ENCODE data around the gene ELL2. TPM values are rescaled to one million over a fixed set of nuclear protein-coding genes. Genes with fewer than 3 reads are reported as not detected.
A peak's percentile ranks its signal among the peaks of the same experiment; 100 is the strongest.

ELL2 gene
- total and polyA plus RNA-seq, 2 experiments from 2014 or later, result 18.7 to 41.8 TPM

DNA sequence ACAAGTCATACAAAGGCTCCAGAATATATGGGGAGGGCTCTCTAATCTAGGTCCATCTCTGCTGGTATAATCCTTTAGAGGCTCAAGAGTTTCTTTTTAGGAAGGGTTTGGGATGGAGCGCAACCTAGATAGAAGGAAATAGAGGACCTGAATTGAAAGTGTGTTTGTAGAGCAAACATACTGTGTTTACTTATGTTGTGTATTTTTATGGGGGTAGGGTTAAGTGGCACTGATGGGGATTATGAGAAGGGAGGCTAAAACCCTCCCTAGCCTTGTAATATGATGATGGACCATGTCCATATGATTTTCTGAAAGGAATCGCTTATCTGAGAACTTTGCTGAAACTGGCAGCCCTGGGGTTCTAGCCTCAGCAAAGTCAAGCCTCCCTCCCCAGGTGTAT lies 4.4 kb upstream of the ELL2 start:
- H3K4me1 ChIP-seq (ENCODE audit: low read depth), result peaks cover 5% of the 10 kb centered on the region
- no peaks in the 10 kb centered on the region for H3K36me3 ChIP-seq
- H3K27me3 ChIP-seq, result no peaks in the 10 kb centered on the region
- no peak overlapping the region for H3K27ac ChIP-seq
- no peak for DNase-seq (ENCODE audit: low read depth in 1 of 2, low spot score in 1 of 2)
- TF ChIP-seq CTCF (IDR thresholded peaks at IDR 0.05; ENCODE audit: low read depth, low read length), result no peak
- no peak overlapping the region for H3K4me3 ChIP-seq
- no peaks in the 10 kb centered on the region for H3K9me3 ChIP-seq (ENCODE audit: low read depth)

GRCh38 chr5:95963650-95964410 lies 2.2 kb upstream of the ELL2 start:
- Histone ChIP-seq H3K4me1 (ENCODE audit: low read depth) (peaks cover 13% of the 10 kb centered on the region), H3K27ac (no peak overlapping the region), H3K36me3 (no peaks in the 10 kb centered on the region), H3K9me3 (ENCODE audit: low read depth) (no peaks in the 10 kb centered on the region), H3K4me3 (no peak overlapping the region), H3K27me3 (no peaks in the 10 kb centered on the region)
- TF ChIP-seq CTCF (IDR thresholded peaks at IDR 0.05; ENCODE audit: low read depth, low read length), result no peak
- DNase-seq (ENCODE audit: low read depth in 1 of 2, low spot score in 1 of 2), result peak in 1 of 2 donors; percentile 48

DNA sequence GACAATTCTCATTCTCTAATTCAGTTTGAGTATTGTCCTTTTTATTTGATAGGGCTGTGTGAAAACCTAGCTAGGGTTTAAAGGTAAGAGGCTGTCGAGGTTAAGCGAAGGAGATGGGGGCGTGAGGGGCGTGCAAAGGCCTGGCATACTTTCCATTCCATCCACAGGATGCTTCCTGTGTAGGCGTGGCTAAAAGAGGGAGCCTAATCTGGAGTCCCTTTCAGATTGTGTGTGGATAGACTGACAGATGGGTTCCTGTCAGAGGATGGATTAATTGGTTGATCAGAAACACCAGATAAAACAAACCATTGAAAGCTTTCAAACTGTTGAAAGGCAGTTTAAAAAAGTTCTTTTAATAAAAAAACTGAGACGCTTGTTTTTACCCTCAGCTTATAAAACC lies 1.1 kb upstream of the ELL2 start:
- Histone ChIP-seq H3K36me3 (no peaks in the 10 kb centered on the region), H3K27me3 (no peaks in the 10 kb centered on the region), H3K9me3 (ENCODE audit: low read depth) (no peaks in the 10 kb centered on the region), H3K27ac (peak overlapping the region; percentile 47), H3K4me3 (no peak overlapping the region), H3K4me1 (ENCODE audit: low read depth) (peaks cover 24% of the 10 kb centered on the region)
- TF ChIP-seq CTCF (IDR thresholded peaks at IDR 0.05; ENCODE audit: low read depth, low read length), result no peak
- DNase-seq (ENCODE audit: low read depth in 1 of 2, low spot score in 1 of 2), result peak; percentile 45 to 50

DNA sequence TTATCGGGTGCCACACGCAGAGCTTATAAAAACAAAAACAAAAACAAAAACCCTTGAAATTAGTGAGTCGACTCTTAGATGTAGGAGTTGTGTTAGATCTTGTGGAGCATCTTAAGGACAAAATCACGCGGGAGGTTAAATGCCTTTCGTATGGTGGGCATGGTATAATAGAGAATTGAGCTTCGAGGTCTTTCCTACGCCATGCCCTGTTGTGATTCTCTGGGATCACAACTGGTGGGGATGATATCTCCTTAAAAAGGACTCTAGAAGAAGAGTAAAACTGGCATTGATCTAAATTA lies 773 bp upstream of the ELL2 start:
- Histone ChIP-seq H3K27me3 (no peaks in the 10 kb centered on the region), H3K4me3 (peak overlapping the region; percentile 98)
- no peak for TF ChIP-seq CTCF (IDR thresholded peaks at IDR 0.05; ENCODE audit: low read depth, low read length)

DNA sequence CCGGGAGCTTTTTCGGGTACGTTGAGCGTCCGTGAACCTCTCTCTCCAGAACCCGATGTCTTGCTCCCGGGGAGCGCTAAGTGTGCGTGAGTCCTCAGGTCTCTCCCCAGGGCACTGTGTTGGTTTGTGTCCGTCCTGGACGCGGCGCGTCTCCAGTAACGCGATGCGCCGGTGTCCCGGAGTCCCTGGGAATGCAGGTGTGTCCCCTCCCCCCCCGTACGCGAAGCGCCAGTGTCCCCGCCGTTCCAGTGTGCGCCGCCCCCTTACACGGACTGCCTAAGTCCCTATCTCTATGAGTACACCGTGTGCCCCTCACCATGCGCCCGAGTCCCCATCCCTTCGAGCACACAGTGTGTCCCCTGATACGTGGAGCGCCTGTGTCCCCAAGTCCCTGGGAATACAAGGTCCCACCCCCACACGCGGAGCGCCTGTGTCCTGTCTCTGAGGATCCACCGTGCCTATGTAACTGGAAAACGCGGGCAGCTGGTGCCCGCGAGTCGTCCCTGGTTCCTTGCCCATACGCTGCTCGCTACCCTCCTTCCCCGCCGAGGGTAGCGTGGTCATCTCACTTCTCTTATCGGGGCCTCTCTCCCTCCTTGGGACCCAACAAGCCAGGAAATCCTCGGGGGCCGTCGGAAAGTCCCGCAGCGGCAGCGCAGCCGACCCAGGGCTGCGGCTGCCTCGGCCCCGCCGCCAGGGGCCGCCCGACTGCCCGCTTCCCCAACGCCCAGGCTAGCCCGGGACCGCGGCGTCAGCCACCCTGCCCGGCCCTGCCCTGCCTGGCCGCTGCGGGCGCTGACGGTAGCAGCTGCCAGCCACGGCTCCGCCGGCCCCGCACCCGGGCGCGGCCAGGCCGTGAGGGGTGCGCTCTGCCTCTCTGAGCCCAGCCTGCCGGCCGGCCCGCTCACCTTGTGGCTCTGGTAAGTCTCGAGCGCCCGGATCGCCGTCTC lies 709 bp downstream of the ELL2 start:
- Histone ChIP-seq H3K27me3 (no peaks in the 10 kb centered on the region), H3K9me3 (ENCODE audit: low read depth) (no peaks in the 10 kb centered on the region), H3K4me3 (peak overlapping the region; percentile 98), H3K36me3 (no peaks in the 10 kb centered on the region), H3K4me1 (ENCODE audit: low read depth) (peaks cover 42% of the 10 kb centered on the region), H3K27ac (peak overlapping the region; percentile 94)
- TF ChIP-seq CTCF (IDR thresholded peaks at IDR 0.05; ENCODE audit: low read depth, low read length), result peak; percentile 61
- peak; percentile 88 to 91 for DNase-seq (ENCODE audit: low read depth in 1 of 2, low spot score in 1 of 2)

More for the DNA sequence above, 773 bp upstream of the ELL2 start:
- Histone ChIP-seq H3K9me3 (ENCODE audit: low read depth) (no peaks in the 10 kb centered on the region), H3K36me3 (no peaks in the 10 kb centered on the region), H3K27ac (peak overlapping the region; percentile 47), H3K4me1 (ENCODE audit: low read depth) (peaks cover 27% of the 10 kb centered on the region)
- no peak for DNase-seq (ENCODE audit: low read depth in 1 of 2, low spot score in 1 of 2)
